ENCODE data around the gene ROPN1B.

DNA sequence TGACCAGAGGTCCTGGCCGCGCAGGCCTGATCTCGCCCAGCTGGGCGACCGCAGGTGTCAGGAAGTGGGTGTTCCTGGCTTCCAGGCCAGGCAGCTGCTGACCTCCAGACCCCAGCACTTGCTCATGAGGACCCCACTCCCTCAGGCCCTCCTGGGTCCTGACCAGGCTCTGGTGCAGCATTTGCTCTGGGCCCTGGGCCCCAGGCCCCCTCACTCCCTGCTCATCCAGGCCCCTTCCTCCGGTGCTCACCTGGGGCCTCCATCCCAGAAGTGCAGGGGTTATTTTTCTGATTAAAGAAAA, 7.7 kb upstream of the ROPN1B start:
- TF ChIP-seq, protein P1, sequence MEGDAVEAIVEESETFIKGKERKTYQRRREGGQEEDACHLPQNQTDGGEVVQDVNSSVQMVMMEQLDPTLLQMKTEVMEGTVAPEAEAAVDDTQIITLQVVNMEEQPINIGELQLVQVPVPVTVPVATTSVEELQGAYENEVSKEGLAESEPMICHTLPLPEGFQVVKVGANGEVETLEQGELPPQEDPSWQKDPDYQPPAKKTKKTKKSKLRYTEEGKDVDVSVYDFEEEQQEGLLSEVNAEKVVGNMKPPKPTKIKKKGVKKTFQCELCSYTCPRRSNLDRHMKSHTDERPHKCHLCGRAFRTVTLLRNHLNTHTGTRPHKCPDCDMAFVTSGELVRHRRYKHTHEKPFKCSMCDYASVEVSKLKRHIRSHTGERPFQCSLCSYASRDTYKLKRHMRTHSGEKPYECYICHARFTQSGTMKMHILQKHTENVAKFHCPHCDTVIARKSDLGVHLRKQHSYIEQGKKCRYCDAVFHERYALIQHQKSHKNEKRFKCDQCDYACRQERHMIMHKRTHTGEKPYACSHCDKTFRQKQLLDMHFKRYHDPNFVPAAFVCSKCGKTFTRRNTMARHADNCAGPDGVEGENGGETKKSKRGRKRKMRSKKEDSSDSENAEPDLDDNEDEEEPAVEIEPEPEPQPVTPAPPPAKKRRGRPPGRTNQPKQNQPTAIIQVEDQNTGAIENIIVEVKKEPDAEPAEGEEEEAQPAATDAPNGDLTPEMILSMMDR (IDR thresholded peaks at IDR 0.05): no peak
- no peak for TF ChIP-seq POLR2A (IDR thresholded peaks at IDR 0.05)

Data from esophagus squamous epithelium (tissue), 4 donors.